Measurements from ENCODE around the gene RAB33A.
A peak's percentile ranks its signal among the peaks of the same experiment; 100 is the strongest.
"Not testable (repeated sequence)": the region's sequence is repeated elsewhere in the genome, so short reads cannot be mapped to it uniquely, and the experiment has no call there.

The RAB33A gene

GRCh38 chrX:130213376-130213775 lies 41.6 kb downstream of the RAB33A start:
- TF ChIP-seq CTCF (conservative IDR thresholded peaks at IDR 0.05; ENCODE audit: control insufficient read depth, insufficient read depth, low read depth, low read length): no peak
- H3K4me3 ChIP-seq (ENCODE audit: control insufficient read depth, low read depth, low read length): no peak overlapping the region
- DNase-seq (ENCODE audit: low read depth): no peak

GRCh38 chrX:130216320-130216719 lies 44.6 kb downstream of the RAB33A start:
- TF ChIP-seq CTCF (conservative IDR thresholded peaks at IDR 0.05; ENCODE audit: control insufficient read depth, insufficient read depth, low read depth, low read length): no peak
- H3K4me3 ChIP-seq (ENCODE audit: control insufficient read depth, low read depth, low read length): no peak overlapping the region
- peak; percentile 26 for DNase-seq (ENCODE audit: low read depth)

GRCh38 chrX:130224810-130225209 lies 53.0 kb downstream of the RAB33A start:
- TF ChIP-seq CTCF (conservative IDR thresholded peaks at IDR 0.05; ENCODE audit: control insufficient read depth, insufficient read depth, low read depth, low read length): no peak
- peak; percentile 15 for DNase-seq (ENCODE audit: low read depth)
- no peak overlapping the region for H3K4me3 ChIP-seq (ENCODE audit: control insufficient read depth, low read depth, low read length)

- no peak for DNase-seq (ENCODE audit: low read depth)
- no peak for TF ChIP-seq CTCF (conservative IDR thresholded peaks at IDR 0.05; ENCODE audit: control insufficient read depth, insufficient read depth, low read depth, low read length)
- no peak overlapping the region for H3K4me3 ChIP-seq (ENCODE audit: control insufficient read depth, low read depth, low read length)
These were observed 57.1 kb downstream of the RAB33A start for GRCh38 chrX:130228871-130229270.

- DNase-seq (ENCODE audit: low read depth); H3K4me3 ChIP-seq (ENCODE audit: control insufficient read depth, low read depth, low read length): not testable (repeated sequence)
These were observed 59.4 kb downstream of the RAB33A start for GRCh38 chrX:130231184-130231583.

All from fibroblast of mammary gland (primary cell).